Omental fat pad (tissue), 4 donors: ENCODE measurements around the gene MEF2A. TPM values are rescaled to one million over a fixed set of nuclear protein-coding genes. Genes with fewer than 3 reads are reported as not detected.

ENCODE experiments used
- ATAC-seq: fragments of 150-250 bp; one replicate; pipeline ENCODE4 v1.9.1; 2016; ENCODE audit warnings: mild to moderate bottlenecking, moderate library complexity; ENCODE audit not compliant: low FRiP score
- DNase-seq: peaks from one replicate; pipeline ENCODE4 v3.0.0-alpha.2; 2019; ENCODE audit warnings: low spot score
- CTCF ChIP-seq, 3 donors: fragments of 450-650 bp; IDR thresholded peaks; one replicate each; pipeline ENCODE4 v1.5.1; 2016 to 2017; ENCODE audit warnings: antibody characterized with exemption in 3 of 3, mild to moderate bottlenecking in 3 of 3, moderate library complexity in 2 of 3
- total RNA-seq, 4 donors: library from RNA; depleted of rRNA; stranded (reverse); fragments of >200 nt; gene quantifications; one replicate each; pipeline ENCODE4 v1.1.0, GENCODE V29; 2016

Gene MEF2A
- total RNA-seq, 4 donors from 2014 or later = 47.8 to 74.4 (median 54.0) TPM

GRCh38 chr15:99562238-99562637, 3.5 kb upstream of the MEF2A start:
- DNase-seq = no peak
- no peak for TF ChIP-seq CTCF (IDR thresholded peaks at IDR 0.05)
- no peak for ATAC-seq

- DNase-seq (no peak), ATAC-seq (no peak)
- TF ChIP-seq CTCF (IDR thresholded peaks at IDR 0.05) = no peak
Observed at GRCh38 chr15:99564221-99565048, 1.3 kb upstream of the MEF2A start.

DNA sequence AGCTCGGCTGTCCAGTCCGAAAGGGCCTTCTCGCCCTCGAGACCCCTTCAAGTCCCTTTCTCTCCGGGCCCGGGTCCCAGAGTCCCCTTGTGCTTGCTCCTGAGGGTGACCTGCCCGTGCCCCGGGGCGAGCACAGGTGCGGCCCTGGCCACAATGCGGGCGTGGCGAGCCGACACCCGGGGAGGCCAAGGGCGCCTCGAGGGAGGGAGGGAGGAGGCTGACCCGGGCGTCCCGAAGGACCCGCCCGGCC, 810 bp upstream of the MEF2A start:
- no peak for TF ChIP-seq CTCF (IDR thresholded peaks at IDR 0.05)
- DNase-seq = no peak
- no peak for ATAC-seq

- no peak for ATAC-seq
- TF ChIP-seq CTCF (IDR thresholded peaks at IDR 0.05) = no peak
- no peak for DNase-seq
Observed at GRCh38 chr15:99566157-99566897, 543 bp downstream of the MEF2A start.

DNA sequence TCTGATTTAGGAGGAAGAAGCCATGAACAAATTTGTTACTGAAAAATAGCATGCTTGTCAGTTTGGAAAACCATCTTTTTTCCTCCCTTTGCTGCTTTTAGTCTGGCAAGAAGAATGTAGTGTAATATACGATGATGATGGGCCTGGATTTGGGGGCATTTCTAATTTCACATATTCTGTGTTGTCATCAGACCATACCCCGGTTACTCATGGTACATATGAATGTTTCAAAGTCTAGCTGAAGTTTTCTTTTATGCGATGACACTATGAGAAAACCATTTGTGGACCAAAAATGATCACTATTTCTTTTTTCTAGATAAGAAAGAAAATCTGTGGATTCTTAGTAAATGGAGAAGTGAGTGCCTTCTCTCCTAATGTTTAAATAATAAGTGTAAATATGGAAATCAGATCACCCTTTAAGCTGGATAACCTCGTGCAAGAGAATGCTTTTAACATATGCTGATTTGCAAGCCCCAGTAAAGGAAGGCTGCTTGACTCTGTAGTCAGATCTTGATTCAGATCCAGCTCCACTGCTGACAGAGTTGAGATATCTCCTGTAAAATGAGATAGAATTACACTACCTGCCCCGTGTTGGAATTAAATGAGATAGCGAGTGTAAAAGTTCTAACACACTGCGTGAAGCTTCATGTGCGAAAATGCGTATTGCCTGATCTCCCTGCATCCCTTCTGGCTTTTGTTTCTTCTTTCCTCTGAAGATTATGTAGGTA, 3.0 kb downstream of the MEF2A start:
- ATAC-seq = no peak

DNA sequence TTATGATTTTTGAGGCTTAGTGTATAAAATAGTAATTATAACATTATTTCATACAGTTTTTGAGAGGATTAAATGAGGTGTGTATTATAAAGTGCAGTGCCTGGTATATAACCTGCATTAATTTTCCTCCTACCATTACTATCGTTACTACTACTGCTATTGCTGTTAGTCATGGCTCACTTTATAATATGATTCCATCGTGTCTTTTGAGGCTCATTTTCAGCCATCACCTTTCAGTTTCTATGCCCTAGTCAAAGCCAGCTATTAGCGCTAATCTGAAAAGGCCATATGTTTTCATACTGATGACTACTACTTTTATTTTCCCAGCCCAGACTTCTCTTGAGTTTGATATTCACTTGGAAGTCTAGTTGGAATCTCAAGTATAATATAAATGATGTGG, 5.5 kb downstream of the MEF2A start:
- ATAC-seq = no peak
- no peak for DNase-seq
- TF ChIP-seq CTCF (IDR thresholded peaks at IDR 0.05) = no peak

More for the DNA sequence above, 3.0 kb downstream of the MEF2A start:
- no peak for TF ChIP-seq CTCF (IDR thresholded peaks at IDR 0.05)
- no peak for DNase-seq
